ENCODE data around the gene POLA2.
"Not testable (repeated sequence)": the region's sequence is repeated elsewhere in the genome, so short reads cannot be mapped to it uniquely, and the experiment has no call there.

Gene POLA2

GRCh38 chr11:65260756-65261590 lies 789 bp upstream of the POLA2 start:
- no peak for TF ChIP-seq YY1 (IDR thresholded peaks at IDR 0.05; ENCODE audit: insufficient read depth, insufficient read length)
- TF ChIP-seq SUZ12 (IDR thresholded peaks at IDR 0.05; ENCODE audit: extremely low read depth, insufficient read depth, insufficient read length): no peak
- no peak for TF ChIP-seq ZNF274 (IDR thresholded peaks at IDR 0.05; ENCODE audit: low read depth, low read length)
- no peaks in the 10 kb centered on the region for H3K4me1 ChIP-seq (ENCODE audit: insufficient read depth, insufficient read length)

GRCh38 chr11:65262381-65262680 lies 569 bp downstream of the POLA2 start:
- H3K36me3 ChIP-seq (ENCODE audit: insufficient read depth, insufficient read length, low read length): peaks cover 35% of the 10 kb centered on the region
- no peak for DNase-seq (ENCODE audit: low read depth, low spot score)
- TF ChIP-seq YY1 (IDR thresholded peaks at IDR 0.05; ENCODE audit: insufficient read depth, insufficient read length): no peak
- no peak for TF ChIP-seq ZNF274 (IDR thresholded peaks at IDR 0.05; ENCODE audit: low read depth, low read length)
- TF ChIP-seq SUZ12 (IDR thresholded peaks at IDR 0.05; ENCODE audit: extremely low read depth, insufficient read depth, insufficient read length): no peak
- peak overlapping the region; percentile 84 for H3K4me3 ChIP-seq (ENCODE audit: insufficient read length, low read depth)
- peak overlapping the region; percentile 98 for H3K9ac ChIP-seq (ENCODE audit: insufficient read length, low read depth)
- H3K27me3 ChIP-seq (ENCODE audit: insufficient read depth, insufficient read length): no peaks in the 10 kb centered on the region
- no peaks in the 10 kb centered on the region for H3K4me1 ChIP-seq (ENCODE audit: insufficient read depth, insufficient read length)
- H3K9me3 ChIP-seq (ENCODE audit: insufficient read depth, low read length): no peaks in the 10 kb centered on the region

More at GRCh38 chr11:65260756-65261590, 789 bp upstream of the POLA2 start:
- Histone ChIP-seq H3K9me3 (ENCODE audit: insufficient read depth, low read length) (no peaks in the 10 kb centered on the region), H3K4me3 (ENCODE audit: insufficient read length, low read depth) (peak overlapping the region; percentile 84), H3K27me3 (ENCODE audit: insufficient read depth, insufficient read length) (no peaks in the 10 kb centered on the region), H3K9ac (ENCODE audit: insufficient read length, low read depth) (peak overlapping the region; percentile 98), H3K36me3 (ENCODE audit: insufficient read depth, insufficient read length, low read length) (peaks cover 22% of the 10 kb centered on the region)
- DNase-seq (ENCODE audit: low read depth, low spot score): no peak

GRCh38 chr11:65262776-65263175 lies 1.0 kb downstream of the POLA2 start:
- no peak for DNase-seq (ENCODE audit: low read depth, low spot score)
- peak overlapping the region; percentile 98 for H3K9ac ChIP-seq (ENCODE audit: insufficient read length, low read depth)
- H3K36me3 ChIP-seq (ENCODE audit: insufficient read depth, insufficient read length, low read length): peaks cover 39% of the 10 kb centered on the region
- H3K9me3 ChIP-seq (ENCODE audit: insufficient read depth, low read length): no peaks in the 10 kb centered on the region
- H3K4me1 ChIP-seq (ENCODE audit: insufficient read depth, insufficient read length): no peaks in the 10 kb centered on the region
- peak overlapping the region; percentile 84 for H3K4me3 ChIP-seq (ENCODE audit: insufficient read length, low read depth)
- TF ChIP-seq SUZ12 (IDR thresholded peaks at IDR 0.05; ENCODE audit: extremely low read depth, insufficient read depth, insufficient read length) (no peak), YY1 (IDR thresholded peaks at IDR 0.05; ENCODE audit: insufficient read depth, insufficient read length) (no peak), ZNF274 (IDR thresholded peaks at IDR 0.05; ENCODE audit: low read depth, low read length) (no peak)
- H3K27me3 ChIP-seq (ENCODE audit: insufficient read depth, insufficient read length): no peaks in the 10 kb centered on the region

GRCh38 chr11:65264747-65265146 lies 3.0 kb downstream of the POLA2 start:
- not testable (repeated sequence) for H3K4me3 ChIP-seq (ENCODE audit: insufficient read length, low read depth); H3K4me1 ChIP-seq (ENCODE audit: insufficient read depth, insufficient read length); DNase-seq (ENCODE audit: low read depth, low spot score); H3K9ac ChIP-seq (ENCODE audit: insufficient read length, low read depth); H3K27me3 ChIP-seq (ENCODE audit: insufficient read depth, insufficient read length); H3K9me3 ChIP-seq (ENCODE audit: insufficient read depth, low read length)
- peaks cover 55% of the 10 kb centered on the region for H3K36me3 ChIP-seq (ENCODE audit: insufficient read depth, insufficient read length, low read length)

- no peak overlapping the region for H3K9ac ChIP-seq (ENCODE audit: insufficient read length, low read depth)
- peaks cover 70% of the 10 kb centered on the region for H3K36me3 ChIP-seq (ENCODE audit: insufficient read depth, insufficient read length, low read length)
Measured at GRCh38 chr11:65266210-65266609, 4.4 kb downstream of the POLA2 start.

GRCh38 chr11:65274735-65275682 lies 13.2 kb downstream of the POLA2 start:
- Histone ChIP-seq H3K9ac (ENCODE audit: insufficient read length, low read depth) (no peak overlapping the region), H3K4me3 (ENCODE audit: insufficient read length, low read depth) (no peak overlapping the region), H3K36me3 (ENCODE audit: insufficient read depth, insufficient read length, low read length) (peaks cover 73% of the 10 kb centered on the region), H3K27me3 (ENCODE audit: insufficient read depth, insufficient read length) (no peaks in the 10 kb centered on the region), H3K4me1 (ENCODE audit: insufficient read depth, insufficient read length) (no peaks in the 10 kb centered on the region), H3K9me3 (ENCODE audit: insufficient read depth, low read length) (no peaks in the 10 kb centered on the region)
- TF ChIP-seq SUZ12 (IDR thresholded peaks at IDR 0.05; ENCODE audit: extremely low read depth, insufficient read depth, insufficient read length) (no peak), ZNF274 (IDR thresholded peaks at IDR 0.05; ENCODE audit: low read depth, low read length) (no peak), YY1 (IDR thresholded peaks at IDR 0.05; ENCODE audit: insufficient read depth, insufficient read length) (no peak)
- no peak for DNase-seq (ENCODE audit: low read depth, low spot score)

More at GRCh38 chr11:65266210-65266609, 4.4 kb downstream of the POLA2 start:
- no peak overlapping the region for H3K4me3 ChIP-seq (ENCODE audit: insufficient read length, low read depth)
- TF ChIP-seq YY1 (IDR thresholded peaks at IDR 0.05; ENCODE audit: insufficient read depth, insufficient read length) (no peak), SUZ12 (IDR thresholded peaks at IDR 0.05; ENCODE audit: extremely low read depth, insufficient read depth, insufficient read length) (no peak), ZNF274 (IDR thresholded peaks at IDR 0.05; ENCODE audit: low read depth, low read length) (no peak)
- H3K9me3 ChIP-seq (ENCODE audit: insufficient read depth, low read length): no peaks in the 10 kb centered on the region
- no peaks in the 10 kb centered on the region for H3K27me3 ChIP-seq (ENCODE audit: insufficient read depth, insufficient read length)
- no peaks in the 10 kb centered on the region for H3K4me1 ChIP-seq (ENCODE audit: insufficient read depth, insufficient read length)
- DNase-seq (ENCODE audit: low read depth, low spot score): no peak

GRCh38 chr11:65275906-65276305 lies 14.1 kb downstream of the POLA2 start:
- Histone ChIP-seq H3K4me1 (ENCODE audit: insufficient read depth, insufficient read length) (no peaks in the 10 kb centered on the region), H3K9me3 (ENCODE audit: insufficient read depth, low read length) (no peaks in the 10 kb centered on the region), H3K4me3 (ENCODE audit: insufficient read length, low read depth) (no peak overlapping the region), H3K9ac (ENCODE audit: insufficient read length, low read depth) (no peak overlapping the region), H3K27me3 (ENCODE audit: insufficient read depth, insufficient read length) (no peaks in the 10 kb centered on the region), H3K36me3 (ENCODE audit: insufficient read depth, insufficient read length, low read length) (peaks cover 73% of the 10 kb centered on the region)
- DNase-seq (ENCODE audit: low read depth, low spot score): no peak
- TF ChIP-seq ZNF274 (IDR thresholded peaks at IDR 0.05; ENCODE audit: low read depth, low read length): no peak
- TF ChIP-seq SUZ12 (IDR thresholded peaks at IDR 0.05; ENCODE audit: extremely low read depth, insufficient read depth, insufficient read length): no peak
- no peak for TF ChIP-seq YY1 (IDR thresholded peaks at IDR 0.05; ENCODE audit: insufficient read depth, insufficient read length)
